AG10803 (cell line): ENCODE results near the gene IL1R1.
"Not testable (repeated sequence)": the region's sequence is repeated elsewhere in the genome, so short reads cannot be mapped to it uniquely, and the experiment has no call there.

Experiments
- DNase-seq: peaks from one replicate; pipeline ENCODE4 v3.0.0; 2010; ENCODE audit warnings: low read depth
- H3K4me3 ChIP-seq: 2 replicates; pipeline ENCODE4 v1.5.1; 2011; ENCODE audit warnings: mild to moderate bottlenecking, low read length, control low read depth
- CTCF ChIP-seq: conservative IDR thresholded peaks from 2 replicates; pipeline ENCODE4 v1.5.1; 2011; ENCODE audit warnings: mild to moderate bottlenecking, low read length, control low read depth, inconsistent platforms

Gene IL1R1

GRCh38 chr2:102100371-102101096 is 42.0 kb upstream of the IL1R1 start:
- no peak for TF ChIP-seq CTCF
- peak; percentile 98 for DNase-seq

GRCh38 chr2:102101097-102101848 is 41.3 kb upstream of the IL1R1 start:
- H3K4me3 ChIP-seq = no peak overlapping the region
- DNase-seq = no peak
- TF ChIP-seq CTCF = no peak

More at GRCh38 chr2:102100371-102101096, 42.0 kb upstream of the IL1R1 start:
- no peak overlapping the region for H3K4me3 ChIP-seq

- no peak for TF ChIP-seq CTCF
- H3K4me3 ChIP-seq = no peak overlapping the region
These were observed 40.5 kb upstream of the IL1R1 start for GRCh38 chr2:102101849-102102635.

GRCh38 chr2:102102636-102102948 is 40.0 kb upstream of the IL1R1 start:
- DNase-seq = not testable (repeated sequence)

More at GRCh38 chr2:102101849-102102635, 40.5 kb upstream of the IL1R1 start:
- DNase-seq = no peak

GRCh38 chr2:102103284-102103683 is 39.3 kb upstream of the IL1R1 start:
- TF ChIP-seq CTCF = no peak
- DNase-seq = no peak

More at GRCh38 chr2:102102636-102102948, 40.0 kb upstream of the IL1R1 start:
- H3K4me3 ChIP-seq = not testable (repeated sequence)

GRCh38 chr2:102103992-102104871 is 38.3 kb upstream of the IL1R1 start:
- DNase-seq = peak; percentile 97
- no peak for TF ChIP-seq CTCF
- peak overlapping the region; percentile 56 for H3K4me3 ChIP-seq

More at GRCh38 chr2:102103284-102103683, 39.3 kb upstream of the IL1R1 start:
- no peak overlapping the region for H3K4me3 ChIP-seq
